Activated T-helper 2 cell treated with anti-CD3 and anti-CD28 coated beads, Interferon-gamma antibody, Interleukin-2, Interleukin-4, amounts not matched to agents 10 μg/mL and 5 μg/mL and 100 μg/mL, durations not matched to agents 14 hours and 24 hours and 36 hours (primary cell): ENCODE results near the gene ME1. TPM values are rescaled to one million over a fixed set of nuclear protein-coding genes. Genes with fewer than 3 reads are reported as not detected.
"Not testable (repeated sequence)": the region's sequence is repeated elsewhere in the genome, so short reads cannot be mapped to it uniquely, and the experiment has no call there.

ENCODE experiments used
- DNase-seq: peaks from one replicate; pipeline ENCODE4 v3.0.0; 2021; ENCODE audit warnings: low spot score
- H3K27ac Mint-ChIP-seq: one replicate; pipeline ENCODE4 v1.8.0; 2021; ENCODE audit warnings: mixed read lengths
- H3K27me3 Mint-ChIP-seq: one replicate; pipeline ENCODE4 v1.8.0; 2021; ENCODE audit warnings: low read depth, mixed read lengths
- H3K36me3 Mint-ChIP-seq: one replicate; pipeline ENCODE4 v1.8.0; 2021; ENCODE audit warnings: low read depth, mixed read lengths
- H3K4me1 Mint-ChIP-seq: one replicate; pipeline ENCODE4 v1.8.0; 2021; ENCODE audit warnings: low read depth, mixed read lengths
- H3K4me3 Mint-ChIP-seq: one replicate; pipeline ENCODE4 v1.8.0; 2021; ENCODE audit warnings: low read depth, mild to moderate bottlenecking, moderate library complexity, mixed read lengths
- H3K9me3 Mint-ChIP-seq: one replicate; pipeline ENCODE4 v1.8.0; 2021; ENCODE audit warnings: mixed read lengths
- intact Hi-C: fragments of 100-400 bp; cut with micrococcal nuclease; formaldehyde crosslinking; loops from one replicate; pipeline ENCODE4 v1.15.1; 2023
- total RNA-seq: library from RNA; stranded (reverse); gene quantifications from 2 replicates; pipeline ENCODE4 v1.2.3, GENCODE V29; 2022

ME1 gene
- total RNA-seq, 1 donor from 2014 or later, result not detected

DNA sequence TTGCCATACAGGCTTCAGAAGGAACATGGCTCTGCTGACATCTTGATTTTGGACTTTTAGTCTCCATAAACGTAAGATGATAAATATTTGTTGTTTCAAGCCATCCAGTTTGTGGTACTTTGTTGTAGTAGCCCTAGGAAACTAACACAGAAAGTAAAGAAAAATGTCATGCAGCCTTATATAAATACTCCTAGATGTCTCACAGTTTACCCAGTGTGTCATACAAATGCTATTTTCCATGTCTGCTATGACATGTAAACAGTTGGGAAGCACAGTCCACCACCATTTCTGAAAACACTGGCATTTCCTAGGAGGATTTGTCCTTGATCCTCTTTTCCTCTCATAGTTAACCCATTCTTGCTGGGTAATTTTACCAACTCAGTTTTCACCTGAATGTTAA lies 30.6 kb upstream of the ME1 start:
- H3K4me3 Mint-ChIP-seq, result no peak overlapping the region
- no peaks in the 10 kb centered on the region for H3K27me3 Mint-ChIP-seq
- intact Hi-C loops, result no loop called here
- no peaks in the 10 kb centered on the region for H3K36me3 Mint-ChIP-seq
- no peaks in the 10 kb centered on the region for H3K9me3 Mint-ChIP-seq
- DNase-seq, result no peak
- H3K4me1 Mint-ChIP-seq, result no peaks in the 10 kb centered on the region
- H3K27ac Mint-ChIP-seq, result no peak overlapping the region

DNA sequence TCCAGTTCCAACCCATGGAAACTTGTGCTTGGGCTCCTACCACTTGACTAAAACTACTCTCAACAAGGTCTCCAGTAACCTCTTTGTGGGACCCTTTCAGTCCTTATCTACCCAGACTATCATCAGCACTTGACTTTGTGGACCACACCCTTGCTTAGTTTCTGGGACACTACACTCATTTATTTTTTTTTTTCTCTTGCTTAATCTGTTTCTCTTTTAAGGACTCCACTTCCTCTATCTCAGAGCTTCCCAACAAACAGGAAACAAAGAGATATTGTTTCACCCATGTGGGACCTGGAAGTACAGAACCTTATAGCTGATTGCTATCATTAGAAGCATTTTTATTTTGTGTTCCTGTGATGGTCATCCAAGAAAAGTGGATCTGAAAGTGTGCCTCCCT lies 28.8 kb upstream of the ME1 start:
- H3K4me3 Mint-ChIP-seq, result no peak overlapping the region
- H3K4me1 Mint-ChIP-seq, result no peaks in the 10 kb centered on the region
- intact Hi-C loops, result no loop called here

GRCh38 chr6:83450015-83450414 lies 19.2 kb upstream of the ME1 start:
- H3K27ac Mint-ChIP-seq, H3K36me3 Mint-ChIP-seq, intact Hi-C loops, DNase-seq, H3K9me3 Mint-ChIP-seq, H3K4me1 Mint-ChIP-seq, H3K4me3 Mint-ChIP-seq, H3K27me3 Mint-ChIP-seq: not testable (repeated sequence)

More for the DNA sequence above, 28.8 kb upstream of the ME1 start:
- no peaks in the 10 kb centered on the region for H3K27me3 Mint-ChIP-seq
- H3K27ac Mint-ChIP-seq, result no peak overlapping the region
- no peak for DNase-seq
- no peaks in the 10 kb centered on the region for H3K9me3 Mint-ChIP-seq
- no peaks in the 10 kb centered on the region for H3K36me3 Mint-ChIP-seq

- H3K9me3 Mint-ChIP-seq, DNase-seq, H3K4me3 Mint-ChIP-seq, H3K4me1 Mint-ChIP-seq, H3K36me3 Mint-ChIP-seq, intact Hi-C loops, H3K27me3 Mint-ChIP-seq, H3K27ac Mint-ChIP-seq: not testable (repeated sequence)
Observed at GRCh38 chr6:83444086-83444699, 13.3 kb upstream of the ME1 start.

GRCh38 chr6:83443516-83443915 lies 12.7 kb upstream of the ME1 start:
- DNase-seq, result no peak

GRCh38 chr6:83442752-83443151 lies 11.9 kb upstream of the ME1 start:
- Mint-ChIP-seq H3K27ac (no peak overlapping the region), H3K4me1 (no peaks in the 10 kb centered on the region), H3K36me3 (no peaks in the 10 kb centered on the region), H3K9me3 (no peaks in the 10 kb centered on the region), H3K4me3 (no peak overlapping the region), H3K27me3 (no peaks in the 10 kb centered on the region)
- DNase-seq, result no peak
- intact Hi-C loops, result no loop called here

More at GRCh38 chr6:83443516-83443915, 12.7 kb upstream of the ME1 start:
- Mint-ChIP-seq H3K4me3 (no peak overlapping the region), H3K9me3 (no peaks in the 10 kb centered on the region), H3K4me1 (no peaks in the 10 kb centered on the region), H3K36me3 (no peaks in the 10 kb centered on the region), H3K27ac (no peak overlapping the region), H3K27me3 (no peaks in the 10 kb centered on the region)
- intact Hi-C loops, result no loop called here

DNA sequence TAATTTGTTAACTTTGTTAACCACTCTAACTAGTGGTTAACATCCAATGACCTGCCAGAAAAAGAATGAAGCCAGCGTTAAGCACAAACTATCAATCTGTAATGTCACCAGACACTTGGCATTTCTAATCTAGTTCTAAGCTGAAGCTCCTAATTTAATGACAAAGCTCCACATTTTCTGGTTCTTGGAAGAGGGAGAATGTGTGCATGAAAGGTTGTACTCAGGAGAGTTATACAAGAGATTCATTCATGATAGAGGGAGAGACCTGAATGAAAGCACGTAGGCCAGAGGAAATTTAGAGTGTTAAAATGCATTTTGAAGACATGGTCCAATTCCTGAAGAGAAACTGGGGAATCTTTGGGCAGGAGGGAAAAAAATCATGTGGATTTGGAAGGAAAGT lies 8.3 kb upstream of the ME1 start:
- peaks cover 4% of the 10 kb centered on the region for H3K27me3 Mint-ChIP-seq
- no peaks in the 10 kb centered on the region for H3K36me3 Mint-ChIP-seq
- H3K27ac Mint-ChIP-seq, result no peak overlapping the region
- DNase-seq, result no peak
- H3K4me3 Mint-ChIP-seq, result no peak overlapping the region
- no peaks in the 10 kb centered on the region for H3K9me3 Mint-ChIP-seq
- intact Hi-C loops, result no loop called here
- no peaks in the 10 kb centered on the region for H3K4me1 Mint-ChIP-seq

DNA sequence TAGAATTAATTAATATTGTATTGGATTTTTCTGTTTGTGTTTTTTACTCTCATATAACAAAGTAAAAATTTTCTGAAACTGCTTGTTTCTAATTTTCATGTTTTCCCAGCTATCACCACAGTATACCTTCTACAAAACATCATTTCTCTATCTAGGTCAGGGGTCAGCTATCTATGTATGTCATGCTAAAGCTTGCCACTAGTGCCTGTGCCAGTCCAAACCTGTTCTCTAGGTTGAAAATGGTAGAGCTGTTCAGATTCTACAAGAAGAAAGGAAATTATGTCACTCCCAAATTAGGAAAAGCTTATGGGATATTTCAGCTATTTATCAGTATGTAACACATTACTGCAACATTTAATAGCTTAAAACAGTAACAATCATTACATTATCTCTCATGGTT lies 5.8 kb upstream of the ME1 start:
- H3K27me3 Mint-ChIP-seq, result peaks cover 9% of the 10 kb centered on the region
- H3K4me1 Mint-ChIP-seq, result no peaks in the 10 kb centered on the region
- H3K36me3 Mint-ChIP-seq, result no peaks in the 10 kb centered on the region
- no peak for DNase-seq
- H3K27ac Mint-ChIP-seq, result no peak overlapping the region
- H3K9me3 Mint-ChIP-seq, result no peaks in the 10 kb centered on the region
- H3K4me3 Mint-ChIP-seq, result no peak overlapping the region
- intact Hi-C loops, result no loop called here

GRCh38 chr6:83433177-83433576 lies 2.3 kb upstream of the ME1 start:
- Mint-ChIP-seq H3K27ac (no peak overlapping the region), H3K4me1 (peaks cover 2% of the 10 kb centered on the region), H3K36me3 (no peaks in the 10 kb centered on the region), H3K4me3 (no peak overlapping the region), H3K9me3 (no peaks in the 10 kb centered on the region), H3K27me3 (peaks cover 18% of the 10 kb centered on the region)
- DNase-seq, result no peak
- intact Hi-C loops, result no loop called here

DNA sequence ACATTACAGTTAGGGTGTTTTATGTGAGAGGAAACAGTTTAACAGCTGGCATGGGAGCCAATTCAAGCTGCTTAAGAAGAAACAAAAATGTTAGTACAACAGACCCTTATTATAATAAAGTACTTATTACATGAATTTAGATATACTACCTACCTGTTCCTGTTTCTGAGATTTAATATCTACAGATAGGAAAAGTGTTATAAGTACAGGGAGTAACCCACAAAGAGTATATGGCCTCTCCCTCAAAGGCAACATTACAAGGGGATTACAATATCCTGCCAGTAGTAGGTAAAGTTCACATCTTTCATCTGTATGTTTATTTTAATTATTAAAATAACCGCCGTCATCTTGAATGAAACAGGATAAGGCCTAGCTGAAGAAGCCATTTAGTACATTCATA lies 1.8 kb upstream of the ME1 start:
- Mint-ChIP-seq H3K4me3 (no peak overlapping the region), H3K27ac (no peak overlapping the region), H3K36me3 (no peaks in the 10 kb centered on the region), H3K4me1 (peaks cover 2% of the 10 kb centered on the region), H3K9me3 (no peaks in the 10 kb centered on the region), H3K27me3 (peaks cover 18% of the 10 kb centered on the region)
- intact Hi-C loops, result no loop called here
- no peak for DNase-seq

- intact Hi-C loops, result no loop called here
- Mint-ChIP-seq H3K27ac (no peak overlapping the region), H3K4me1 (peaks cover 2% of the 10 kb centered on the region), H3K36me3 (no peaks in the 10 kb centered on the region), H3K4me3 (no peak overlapping the region), H3K9me3 (no peaks in the 10 kb centered on the region), H3K27me3 (peaks cover 18% of the 10 kb centered on the region)
- no peak for DNase-seq
Observed at GRCh38 chr6:83431545-83432155, 799 bp upstream of the ME1 start.

DNA sequence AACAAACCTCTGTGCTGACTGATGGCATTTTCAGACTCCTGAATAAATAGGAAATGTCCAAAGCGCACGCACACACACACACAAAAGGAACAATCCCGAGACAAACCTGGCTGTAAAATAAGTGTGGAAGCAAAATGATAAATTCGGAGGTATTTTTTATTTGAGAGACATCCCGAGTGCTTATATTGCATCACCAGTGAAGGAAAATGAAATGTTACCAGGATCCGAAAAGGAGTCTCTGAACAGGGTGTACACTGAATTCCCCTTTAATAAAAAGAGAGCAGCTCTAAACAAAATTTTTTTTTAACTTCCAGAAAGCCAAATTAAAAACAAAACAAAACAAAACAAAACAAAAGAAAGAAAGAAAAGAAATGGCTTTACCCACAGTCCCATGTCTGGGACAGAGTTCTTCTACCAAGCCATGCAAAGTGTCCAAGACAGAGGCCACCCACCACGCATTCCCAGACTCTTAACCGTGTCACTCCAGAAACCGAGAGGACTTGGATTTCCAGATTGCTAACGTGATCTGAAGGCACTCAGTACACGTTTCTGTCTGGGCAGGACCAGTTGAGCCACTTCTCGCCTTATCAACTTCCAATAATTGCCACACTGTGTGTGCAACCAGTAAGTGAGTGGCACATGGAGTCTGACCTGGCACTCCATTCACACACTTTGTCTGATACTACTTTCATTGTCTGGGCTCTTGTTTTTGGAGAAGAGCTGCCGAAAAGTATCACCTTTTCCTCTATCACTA lies 817 bp downstream of the ME1 start:
- intact Hi-C loops, result no loop called here
- Mint-ChIP-seq H3K27ac (no peak overlapping the region), H3K36me3 (no peaks in the 10 kb centered on the region), H3K4me1 (peaks cover 2% of the 10 kb centered on the region), H3K4me3 (no peak overlapping the region), H3K9me3 (peaks cover 6% of the 10 kb centered on the region), H3K27me3 (peaks cover 14% of the 10 kb centered on the region)
- no peak for DNase-seq

GRCh38 chr6:83429269-83429668 lies 1.6 kb downstream of the ME1 start:
- peaks cover 13% of the 10 kb centered on the region for H3K9me3 Mint-ChIP-seq
- H3K27ac Mint-ChIP-seq, result no peak overlapping the region
- no peak overlapping the region for H3K4me3 Mint-ChIP-seq
- H3K4me1 Mint-ChIP-seq, result peaks cover 2% of the 10 kb centered on the region
- no peak for DNase-seq
- H3K36me3 Mint-ChIP-seq, result no peaks in the 10 kb centered on the region
- H3K27me3 Mint-ChIP-seq, result peaks cover 14% of the 10 kb centered on the region
- intact Hi-C loops, result no loop called here
